HL-60/S4 treated with phorbol 12-myristate 13-acetate at 8.2 ng/mL for 4 days and 3 days (cell line): Measurements from ENCODE around the gene TK1.

ENCODE experiments used
- in situ Hi-C: fragments of 300-500 bp; cut with MboI; formaldehyde crosslinking; loops from 2 replicates; pipeline ENCODE4 v1.15.0; 2022; ENCODE audit warnings: low sequenced_read_pairs

The TK1 gene

GRCh38 chr17:78125138-78125913, 61.5 kb downstream of the TK1 start:
- in situ Hi-C loops, result no loop called here

GRCh38 chr17:78124836-78125137, 62.1 kb downstream of the TK1 start:
- in situ Hi-C loops, result no loop called here
